ENCODE data around the gene MPV17L2.

GRCh38 chr19:18226956-18227780 is 34.1 kb downstream of the MPV17L2 start:
- TF ChIP-seq TAF1 (IDR thresholded peaks at IDR 0.05; ENCODE audit: low read depth, low read length) (no peak), PAX5 (IDR thresholded peaks at IDR 0.05; ENCODE audit: insufficient read depth, low read length, severe bottlenecking) (no peak), POLR2A (IDR thresholded peaks at IDR 0.05; ENCODE audit: low read depth, low read length) (no peak), POLR2AphosphoS5 (IDR thresholded peaks at IDR 0.05; ENCODE audit: low read depth, low read length) (no peak)
